GM19324 (cell line): ENCODE results near the gene PSMD5.

Source experiments
- ATAC-seq: cut with Tn5 transposase; IDR thresholded peaks from one replicate; pipeline ENCODE4 v1.9.1; 2021; ENCODE audit warnings: mild to moderate bottlenecking, moderate library complexity; ENCODE audit not compliant: unreplicated experiment, low FRiP score

PSMD5 gene

GRCh38 chr9:120768247-120768646 is 74.5 kb downstream of the PSMD5 start:
- ATAC-seq, result no peak

GRCh38 chr9:120767451-120767850 is 75.3 kb downstream of the PSMD5 start:
- ATAC-seq, result no peak
